ENCODE measurements around the gene MVK.
A peak's percentile ranks its signal among the peaks of the same experiment; 100 is the strongest.

Gene MVK

GRCh38 chr12:109611223-109611622 is 37.6 kb downstream of the MVK start:
- DNase-seq, result no peak

GRCh38 chr12:109612003-109612402 is 38.4 kb downstream of the MVK start:
- DNase-seq, result no peak

GRCh38 chr12:109612975-109613502 is 39.4 kb downstream of the MVK start:
- peak; percentile 4 for DNase-seq

- DNase-seq, result no peak
Measured at GRCh38 chr12:109613649-109614455, 40.3 kb downstream of the MVK start.

- no peak for DNase-seq
Measured at GRCh38 chr12:109615556-109616229, 42.1 kb downstream of the MVK start.

- DNase-seq, result no peak
Measured at GRCh38 chr12:109617491-109617890, 43.9 kb downstream of the MVK start.

- no peak for DNase-seq
Measured at GRCh38 chr12:109618082-109618481, 44.5 kb downstream of the MVK start.

GRCh38 chr12:109619002-109619604 is 45.5 kb downstream of the MVK start:
- no peak for DNase-seq

GRCh38 chr12:109621211-109621694 is 47.7 kb downstream of the MVK start:
- peak; percentile 18 for DNase-seq

- DNase-seq, result no peak
Measured at GRCh38 chr12:109621901-109622364, 48.3 kb downstream of the MVK start.

GRCh38 chr12:109624467-109624866 is 50.9 kb downstream of the MVK start:
- DNase-seq, result no peak

GRCh38 chr12:109625131-109625559 is 51.6 kb downstream of the MVK start:
- no peak for DNase-seq

- no peak for DNase-seq
Measured at GRCh38 chr12:109625749-109626377, 52.3 kb downstream of the MVK start.

GRCh38 chr12:109626378-109627115 is 53.0 kb downstream of the MVK start:
- DNase-seq, result no peak

GRCh38 chr12:109627633-109628032 is 54.0 kb downstream of the MVK start:
- DNase-seq, result no peak

- no peak for DNase-seq
Measured at GRCh38 chr12:109630107-109630506, 56.5 kb downstream of the MVK start.

- no peak for DNase-seq
Measured at GRCh38 chr12:109630815-109631214, 57.2 kb downstream of the MVK start.

GRCh38 chr12:109631302-109631701 is 57.7 kb downstream of the MVK start:
- DNase-seq, result no peak

- no peak for DNase-seq
Measured at GRCh38 chr12:109631751-109632150, 58.2 kb downstream of the MVK start.

GRCh38 chr12:109632342-109632741 is 58.7 kb downstream of the MVK start:
- DNase-seq, result no peak

GRCh38 chr12:109635717-109636116 is 62.1 kb downstream of the MVK start:
- DNase-seq, result no peak

GRCh38 chr12:109637348-109637747 is 63.8 kb downstream of the MVK start:
- no peak for DNase-seq
